C4-2B (cell line): Measurements from ENCODE around the gene EPHA6.

ENCODE experiments used
- H3K27ac ChIP-seq: fragments of 450-650 bp; 2 replicates; pipeline ENCODE4 v1.5.1; 2017
- CTCF ChIP-seq: fragments of 450-650 bp; conservative IDR thresholded peaks from 2 replicates; pipeline ENCODE4 v1.5.1; 2017; ENCODE audit warnings: mild to moderate bottlenecking
- ZFX ChIP-seq: fragments of 450-650 bp; IDR thresholded peaks from 2 replicates; pipeline ENCODE4 v1.6.1; 2017

The EPHA6 gene

GRCh38 chr3:97189835-97190234 is 375.4 kb downstream of the EPHA6 start:
- TF ChIP-seq CTCF (no peak), ZFX (no peak)
- H3K27ac ChIP-seq: no peak overlapping the region

- H3K27ac ChIP-seq: no peak overlapping the region
- TF ChIP-seq ZFX (no peak), CTCF (no peak)
Measured at GRCh38 chr3:97197083-97197482, 382.7 kb downstream of the EPHA6 start.

GRCh38 chr3:97197830-97198229 is 383.4 kb downstream of the EPHA6 start:
- no peak overlapping the region; the same call in 1 of the 2 replicates for H3K27ac ChIP-seq
- TF ChIP-seq ZFX (no peak), CTCF (no peak)

- H3K27ac ChIP-seq: no peak overlapping the region
- TF ChIP-seq ZFX (no peak), CTCF (no peak)
Measured at GRCh38 chr3:97200387-97200786, 386.0 kb downstream of the EPHA6 start.

- H3K27ac ChIP-seq: no peak overlapping the region
- no peak for TF ChIP-seq CTCF
- TF ChIP-seq ZFX: no peak
Measured at GRCh38 chr3:97201814-97202213, 387.4 kb downstream of the EPHA6 start.

GRCh38 chr3:97228966-97229365 is 414.6 kb downstream of the EPHA6 start:
- no peak for TF ChIP-seq CTCF
- no peak for TF ChIP-seq ZFX
- no peak overlapping the region for H3K27ac ChIP-seq

- TF ChIP-seq ZFX (no peak), CTCF (no peak)
- no peak overlapping the region for H3K27ac ChIP-seq
Measured at GRCh38 chr3:97230486-97230885, 416.1 kb downstream of the EPHA6 start.
